Hindlimb muscle (tissue), 1 donor: ENCODE results near the gene KDM5B. TPM values are rescaled to one million over a fixed set of nuclear protein-coding genes. Genes with fewer than 3 reads are reported as not detected.
"Not testable (repeated sequence)": the region's sequence is repeated elsewhere in the genome, so short reads cannot be mapped to it uniquely, and the experiment has no call there.

ENCODE experiments used
- DNase-seq: peaks from one replicate; pipeline ENCODE4 v3.0.0-alpha.2; 2013
- polyA plus RNA-seq: library from polyadenylated mRNA; unstranded; fragments of 120-200 nt; gene quantifications from one replicate; pipeline ENCODE4 v1.2.1, GENCODE V29; 2013; ENCODE audit not compliant: insufficient read length

KDM5B gene
- polyA plus RNA-seq, 1 donor: 43.0 TPM

GRCh38 chr1:202812176-202813026 is 4.2 kb upstream of the KDM5B start:
- DNase-seq: no peak

DNA sequence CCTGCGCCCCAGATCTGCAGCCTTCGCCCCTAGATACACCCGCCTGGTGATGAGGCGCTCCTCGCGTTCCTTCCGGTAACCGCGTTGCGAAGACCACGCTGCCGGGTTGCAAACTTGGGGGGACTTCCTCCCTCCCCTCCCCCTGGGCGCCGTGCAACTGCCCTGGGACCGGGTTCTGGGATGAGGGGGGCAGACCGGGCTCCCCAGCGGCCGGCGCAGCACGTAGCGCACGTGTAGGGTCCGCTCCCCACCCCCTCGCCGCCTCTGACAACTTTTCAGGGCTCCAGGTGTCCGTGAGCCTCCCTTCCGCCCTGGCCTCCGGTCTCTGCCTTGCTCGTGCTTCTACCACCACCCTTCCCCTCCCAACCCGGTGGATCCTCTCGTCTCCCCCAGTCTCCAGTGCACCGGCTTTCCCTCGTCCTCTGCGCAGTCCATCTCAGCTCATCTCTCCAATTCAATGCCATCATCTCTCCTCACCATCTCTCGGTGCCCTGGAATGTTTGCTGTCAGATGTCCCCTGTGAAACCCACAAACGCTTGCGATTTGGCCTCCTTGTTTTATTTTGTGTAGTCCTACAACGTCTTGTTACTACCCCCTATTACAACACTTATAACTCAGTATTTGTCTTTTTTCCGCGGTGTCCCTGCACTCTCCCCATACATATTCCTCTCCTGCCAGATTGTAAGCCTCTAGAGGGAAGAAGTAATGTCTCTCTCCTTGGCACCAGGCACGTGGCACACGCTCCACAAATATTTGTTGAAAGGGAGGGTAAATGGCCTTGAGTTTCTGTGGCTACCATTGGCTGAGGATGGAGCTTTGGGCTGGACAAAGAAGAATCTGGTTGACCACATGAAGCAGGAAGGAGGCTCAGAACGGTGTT is 3.3 kb upstream of the KDM5B start:
- DNase-seq: peak; percentile 39

GRCh38 chr1:202810615-202811295 is 2.5 kb upstream of the KDM5B start, which contains the start of gene PCAT6:
Gene PCAT6, plus strand, starts transcription at chr1:202810954.
- peak; percentile 94 for DNase-seq

DNA sequence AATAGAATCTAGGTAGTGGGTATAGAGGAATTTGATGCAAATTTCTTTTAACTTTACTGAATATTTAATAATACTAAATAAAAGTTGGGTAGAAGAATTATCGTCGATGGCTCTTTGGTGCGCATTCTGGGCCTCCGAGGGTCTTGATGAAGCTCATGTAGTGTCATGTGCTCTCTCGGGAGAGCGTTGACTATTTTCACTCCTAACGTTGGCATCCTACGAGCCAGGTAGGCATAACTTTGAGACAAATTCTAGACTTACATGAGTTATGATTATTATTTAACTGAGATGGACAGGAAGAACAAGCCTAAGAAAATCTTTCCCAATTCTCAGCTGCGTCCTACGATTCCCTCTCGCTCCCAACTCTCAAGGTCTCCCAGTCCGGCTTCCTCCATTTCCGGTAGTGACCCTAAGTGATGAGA is 2.0 kb upstream of the KDM5B start:
- no peak for DNase-seq

DNA sequence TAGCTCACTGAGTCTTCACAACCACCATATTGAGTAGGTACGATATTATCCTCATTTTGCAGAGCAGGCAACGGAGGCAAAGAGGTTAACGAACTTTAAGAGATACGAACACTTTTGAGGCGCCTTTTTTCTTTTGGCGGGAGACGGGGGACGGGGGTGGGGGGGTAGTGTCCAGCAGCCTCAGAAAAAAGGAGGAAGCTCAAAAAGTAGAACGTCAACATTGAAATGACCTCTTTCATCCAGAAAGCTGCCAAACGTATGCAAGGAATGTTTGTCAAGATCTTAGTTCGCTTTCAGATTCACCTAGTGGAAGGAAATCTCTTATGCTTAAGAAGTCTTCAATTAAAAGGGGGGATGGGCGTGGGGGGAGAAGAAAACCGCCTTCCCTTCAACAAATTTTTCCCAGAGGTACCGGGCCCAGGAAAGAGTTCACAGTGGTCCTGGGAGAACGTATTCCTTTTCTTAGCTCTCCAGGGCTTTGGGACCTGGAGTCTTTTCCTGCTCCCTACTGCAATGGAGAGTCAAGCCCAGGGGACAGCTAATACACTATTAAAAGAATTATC is 1.5 kb upstream of the KDM5B start:
- DNase-seq: no peak

DNA sequence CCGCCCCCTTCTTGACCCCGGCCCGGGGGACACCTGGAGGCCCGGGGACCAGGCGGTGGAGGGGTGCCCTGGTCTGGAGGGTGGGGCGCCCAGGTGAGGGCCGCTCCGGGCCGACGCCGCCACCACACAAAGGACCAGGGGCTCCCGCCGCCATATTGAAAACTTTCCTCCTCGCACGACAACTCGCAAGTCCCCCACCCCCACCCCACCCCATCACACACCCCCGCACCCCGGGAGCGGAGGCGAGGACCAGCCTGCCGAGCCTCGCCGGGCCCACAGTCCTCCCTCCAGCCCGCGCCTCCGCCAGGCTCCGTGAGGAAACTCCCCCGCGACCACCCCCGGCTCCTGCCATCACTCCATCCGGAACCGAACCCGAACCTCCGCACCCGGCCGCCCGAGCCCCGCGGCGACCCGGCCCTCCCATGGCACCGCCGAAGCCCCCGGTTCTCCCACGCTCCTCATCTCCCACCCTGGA is 733 bp downstream of the KDM5B start:
- DNase-seq: peak; percentile 35

DNA sequence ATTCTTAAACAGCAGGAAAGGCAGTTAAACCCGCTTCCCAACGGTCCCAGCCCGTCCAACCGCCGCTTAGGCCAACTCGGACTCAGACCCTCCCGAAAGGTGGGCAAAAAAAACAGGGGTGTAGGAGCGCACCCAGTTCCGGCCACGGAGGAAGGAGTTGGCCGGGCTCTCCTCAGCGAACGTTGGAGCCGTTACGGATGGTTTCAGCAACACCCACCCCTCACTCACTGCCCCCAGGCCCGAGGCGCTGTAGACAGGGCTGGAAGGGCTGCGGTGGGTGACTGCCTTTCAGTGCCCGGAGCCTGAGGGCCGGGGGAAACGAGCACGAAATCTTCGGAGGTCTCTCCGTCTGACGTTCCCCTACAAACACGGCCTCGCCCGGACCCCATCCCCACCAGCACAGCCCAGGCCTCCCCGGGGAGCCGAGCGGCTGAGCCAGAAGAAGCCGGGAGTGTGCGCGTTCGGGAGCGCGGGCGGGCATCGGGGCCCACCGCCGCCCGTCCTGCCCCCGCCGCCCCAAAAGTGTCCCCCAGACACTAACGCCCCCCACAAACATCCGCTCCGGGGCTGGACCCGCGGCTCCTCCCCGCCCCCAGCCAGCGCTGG is 1.3 kb downstream of the KDM5B start:
- peak; percentile 36 for DNase-seq

DNA sequence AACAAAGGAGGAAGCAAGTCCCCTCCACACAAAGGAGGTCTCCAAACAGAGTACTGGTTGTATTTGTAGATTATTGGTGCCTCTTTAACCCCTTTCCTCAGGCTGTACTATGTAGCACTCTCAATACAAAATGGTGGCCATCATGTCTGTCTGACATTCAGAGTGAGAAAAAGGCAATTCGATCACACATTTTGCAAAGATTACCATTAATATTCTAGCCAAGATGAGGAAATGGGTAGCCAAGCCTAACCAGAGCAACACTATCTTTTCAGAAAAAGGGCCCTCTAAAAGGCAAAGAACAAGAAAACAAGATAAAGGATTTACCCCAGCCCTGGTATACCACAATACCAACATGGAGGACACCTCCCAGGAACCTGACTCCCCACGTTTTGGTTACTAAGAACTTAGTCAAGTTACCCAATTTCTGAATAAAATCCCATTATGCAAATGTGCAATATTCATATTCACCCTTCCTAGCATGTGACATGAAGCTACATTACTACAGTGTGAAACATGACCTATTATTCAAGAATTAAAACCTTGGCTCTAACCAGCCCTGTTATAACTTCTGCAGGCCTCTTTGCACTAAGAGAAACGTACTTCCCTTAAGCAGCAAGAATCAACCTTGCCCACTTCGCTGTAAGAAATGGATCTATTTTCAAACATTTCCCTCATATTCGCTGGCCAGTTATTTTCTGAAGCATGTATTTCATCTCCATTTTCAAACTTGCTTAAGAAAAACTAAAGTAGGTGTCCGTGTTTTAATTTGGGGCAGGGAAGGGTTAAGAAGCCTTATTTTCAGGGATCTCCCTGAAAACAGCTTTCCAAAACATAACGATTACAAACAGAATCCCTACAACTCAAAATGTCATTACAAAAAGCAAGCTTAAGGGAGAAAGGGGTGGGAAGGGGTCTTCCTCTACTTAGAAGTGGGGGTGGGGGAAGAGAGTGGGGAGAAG is 2.1 kb downstream of the KDM5B start:
- DNase-seq: no peak

GRCh38 chr1:202804126-202804525 is 4.1 kb downstream of the KDM5B start:
- no peak for DNase-seq

DNA sequence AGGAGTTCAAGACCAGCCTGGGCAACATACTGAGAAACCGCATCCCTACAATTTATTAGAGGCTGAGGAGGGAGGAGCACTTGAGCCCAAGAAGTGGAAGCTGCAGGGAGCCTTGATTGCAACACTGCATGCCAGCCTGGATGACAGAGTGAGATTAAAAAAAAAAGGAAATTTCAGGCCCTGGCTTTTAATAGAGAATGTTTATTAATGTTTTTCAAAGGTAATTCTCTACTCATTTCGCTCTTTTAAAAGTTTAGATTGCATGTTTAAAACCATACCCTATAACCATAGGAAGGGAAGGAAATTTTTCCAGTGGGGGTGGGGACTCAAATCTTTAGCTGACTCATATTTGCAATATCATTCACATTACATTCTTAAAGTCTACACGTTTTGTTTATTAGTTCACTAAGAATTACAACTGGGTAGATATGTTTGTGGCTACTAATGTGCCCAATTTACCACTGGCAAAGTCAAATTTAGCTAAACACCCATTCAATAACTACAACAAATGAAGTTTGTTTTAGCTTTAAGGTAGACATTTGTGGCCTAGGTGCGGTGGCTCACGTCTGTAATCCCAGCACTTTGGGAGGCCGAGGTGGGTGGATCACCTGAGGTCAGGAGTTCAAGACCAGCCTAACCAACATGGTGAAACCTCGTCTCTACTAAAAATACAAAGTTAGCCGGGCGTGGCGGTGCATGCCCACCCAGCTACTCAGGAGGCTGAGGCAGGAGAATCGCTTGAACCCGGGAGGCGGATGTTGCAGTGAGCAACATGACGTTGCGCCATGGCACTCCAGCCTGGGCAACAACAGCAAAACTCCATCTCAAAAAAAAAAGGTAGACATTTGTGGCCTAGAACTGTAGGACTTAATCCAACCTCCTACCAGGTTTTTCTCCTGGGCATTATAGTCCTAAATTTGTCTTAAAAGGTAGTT is 5.0 kb downstream of the KDM5B start:
- no peak for DNase-seq

DNA sequence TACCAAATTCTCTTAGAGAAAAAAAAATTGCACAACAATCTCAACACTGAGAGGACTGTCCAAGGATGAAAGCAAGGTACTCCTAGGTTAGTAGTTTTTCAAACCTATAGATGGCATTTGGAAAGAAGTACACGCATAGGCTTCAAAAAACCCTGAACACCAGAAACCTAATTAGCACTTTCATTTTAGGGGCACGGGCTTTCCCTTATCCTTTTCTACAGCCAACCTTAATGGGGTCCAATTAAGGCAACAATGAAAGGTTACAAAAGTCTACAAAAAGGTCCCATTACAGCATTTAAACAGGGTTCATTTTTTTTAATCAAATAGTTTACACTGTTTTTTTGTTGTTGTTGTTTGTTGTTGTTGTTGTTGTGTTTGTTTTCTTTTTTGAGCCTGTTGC is 6.2 kb downstream of the KDM5B start:
- no peak for DNase-seq

DNA sequence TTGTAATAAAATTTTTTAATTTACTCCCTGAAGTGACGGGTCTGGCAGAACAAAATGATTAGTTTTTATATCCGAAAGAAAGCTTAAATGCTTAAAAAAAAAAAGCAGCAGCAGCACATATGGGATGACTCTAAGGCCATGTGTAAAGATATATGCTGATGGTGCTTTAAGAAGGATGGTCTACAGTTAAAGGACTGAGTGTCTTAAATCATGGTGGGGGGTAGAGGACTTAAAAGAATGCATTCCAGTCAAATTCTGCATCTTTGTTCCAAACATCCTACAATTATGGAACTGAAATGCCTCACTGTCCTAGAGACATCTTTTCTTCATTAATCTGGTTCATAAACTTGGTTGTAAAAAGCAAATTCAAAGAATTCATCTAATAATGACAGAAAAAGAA is 7.0 kb downstream of the KDM5B start:
- no peak for DNase-seq

- DNase-seq: no peak
Measured at GRCh38 chr1:202800742-202801141, 7.5 kb downstream of the KDM5B start.

DNA sequence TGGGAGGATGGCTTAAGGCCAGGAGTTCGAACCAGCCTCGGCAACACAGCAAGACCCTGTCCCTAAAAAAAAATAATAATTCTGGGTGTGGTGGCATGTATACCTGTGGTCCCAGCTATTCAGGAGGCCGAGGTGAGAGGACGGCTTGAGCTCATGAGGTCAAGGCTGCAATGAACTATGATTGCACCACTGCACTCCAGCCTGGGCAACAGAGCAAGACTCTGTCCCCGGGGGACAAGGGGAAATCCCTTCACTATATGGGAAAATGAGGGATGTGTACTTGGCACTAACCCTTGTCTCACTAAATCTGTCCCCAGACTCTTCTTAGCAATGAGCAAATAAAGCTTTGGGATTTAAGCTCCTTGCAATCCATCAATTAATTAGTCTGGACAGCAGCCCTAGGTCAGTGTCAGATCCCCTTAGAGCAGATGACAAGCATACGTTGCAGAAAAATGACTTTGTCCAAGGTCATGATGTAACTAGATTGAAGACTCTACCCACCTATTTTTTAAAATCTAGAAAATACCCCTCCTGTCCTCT is 9.4 kb downstream of the KDM5B start:
- no peak for DNase-seq

- no peak for DNase-seq
Measured at GRCh38 chr1:202798260-202798659, 10.0 kb downstream of the KDM5B start.

DNA sequence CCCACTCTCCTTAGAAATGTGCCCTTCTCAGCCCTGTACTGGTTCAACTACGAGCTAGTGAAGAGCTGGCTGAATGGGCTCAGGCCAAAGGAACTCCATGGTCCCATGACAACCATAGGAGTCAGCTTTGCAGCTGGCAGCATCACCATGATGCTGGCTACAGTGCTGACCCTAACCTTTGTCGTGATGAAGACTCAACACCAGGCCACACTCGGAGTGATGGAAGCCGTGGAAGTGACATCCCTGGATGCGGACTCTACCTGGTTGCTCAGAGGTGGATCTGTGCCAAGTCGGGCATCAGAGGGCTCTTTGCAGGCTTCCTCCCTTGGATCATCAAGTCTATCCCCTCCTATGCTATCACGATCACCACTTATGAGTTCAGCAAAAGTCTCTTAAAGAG is 11.6 kb downstream of the KDM5B start:
- no peak for DNase-seq

DNA sequence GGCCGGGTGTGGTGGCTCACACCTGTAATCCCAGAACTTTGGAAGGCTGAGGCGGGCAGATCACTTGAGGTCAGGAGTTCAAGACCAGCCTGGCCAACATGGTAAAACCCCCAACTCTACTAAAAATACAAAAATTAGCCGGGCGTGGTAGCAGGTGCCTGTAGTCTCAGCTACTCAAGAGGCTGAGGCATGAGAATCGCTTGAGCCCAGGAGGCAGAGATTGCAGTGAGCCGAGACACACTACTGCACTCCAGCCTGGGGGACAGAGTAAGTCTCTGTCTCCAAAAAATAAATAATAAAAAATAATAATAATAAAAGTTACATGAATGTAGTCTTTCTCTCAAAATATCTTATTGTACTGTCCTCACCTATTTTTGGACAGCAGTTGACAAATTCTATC is 13.3 kb downstream of the KDM5B start:
- not testable (repeated sequence) for DNase-seq

DNA sequence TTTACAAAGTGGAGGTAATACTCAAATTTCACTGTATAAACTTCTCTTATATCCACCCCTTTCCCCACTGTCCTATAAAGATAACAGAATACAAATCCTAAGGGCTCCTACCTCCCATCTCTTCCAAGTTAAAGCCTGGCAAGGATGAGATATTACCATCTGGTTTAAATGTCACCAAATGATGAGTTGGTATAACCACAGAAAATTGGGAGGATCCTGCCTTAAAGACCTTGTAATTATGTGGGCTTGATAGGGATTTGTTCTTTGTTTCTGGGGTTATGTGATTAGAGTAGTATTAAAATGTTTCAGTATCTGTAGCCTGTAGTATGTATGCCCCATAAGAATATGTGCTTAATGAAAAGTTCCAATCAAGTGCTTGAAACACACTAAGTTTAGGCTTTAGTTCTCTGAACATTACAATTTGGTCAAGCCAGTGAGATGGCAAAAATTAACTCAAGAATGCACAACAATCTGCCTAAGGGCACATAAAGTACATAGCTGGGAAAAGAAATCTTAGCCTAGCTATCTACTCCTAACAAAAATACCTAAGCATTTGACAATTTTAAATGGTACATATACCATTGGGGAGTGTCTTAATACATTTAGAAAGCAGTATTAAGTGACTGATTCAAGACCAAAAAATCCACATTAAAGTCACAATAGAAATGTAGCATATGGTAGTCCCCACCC is 14.0 kb downstream of the KDM5B start:
- no peak for DNase-seq
